Stimulated activated CD4-positive, alpha-beta T cell treated with anti-CD3 and anti-CD28 coated beads, Interleukin-15, amount 100 ng/mL, for 1 hour (primary cell): ENCODE measurements around the gene LSP1.
"Not testable (repeated sequence)": the region's sequence is repeated elsewhere in the genome, so short reads cannot be mapped to it uniquely, and the experiment has no call there.

Experiments used
- DNase-seq, 2 donors: peaks; one replicate each; pipeline ENCODE4 v3.0.0-alpha.2; 2020; ENCODE audit warnings: low read depth in 1 of 2, low spot score in 1 of 2

LSP1 gene

DNA sequence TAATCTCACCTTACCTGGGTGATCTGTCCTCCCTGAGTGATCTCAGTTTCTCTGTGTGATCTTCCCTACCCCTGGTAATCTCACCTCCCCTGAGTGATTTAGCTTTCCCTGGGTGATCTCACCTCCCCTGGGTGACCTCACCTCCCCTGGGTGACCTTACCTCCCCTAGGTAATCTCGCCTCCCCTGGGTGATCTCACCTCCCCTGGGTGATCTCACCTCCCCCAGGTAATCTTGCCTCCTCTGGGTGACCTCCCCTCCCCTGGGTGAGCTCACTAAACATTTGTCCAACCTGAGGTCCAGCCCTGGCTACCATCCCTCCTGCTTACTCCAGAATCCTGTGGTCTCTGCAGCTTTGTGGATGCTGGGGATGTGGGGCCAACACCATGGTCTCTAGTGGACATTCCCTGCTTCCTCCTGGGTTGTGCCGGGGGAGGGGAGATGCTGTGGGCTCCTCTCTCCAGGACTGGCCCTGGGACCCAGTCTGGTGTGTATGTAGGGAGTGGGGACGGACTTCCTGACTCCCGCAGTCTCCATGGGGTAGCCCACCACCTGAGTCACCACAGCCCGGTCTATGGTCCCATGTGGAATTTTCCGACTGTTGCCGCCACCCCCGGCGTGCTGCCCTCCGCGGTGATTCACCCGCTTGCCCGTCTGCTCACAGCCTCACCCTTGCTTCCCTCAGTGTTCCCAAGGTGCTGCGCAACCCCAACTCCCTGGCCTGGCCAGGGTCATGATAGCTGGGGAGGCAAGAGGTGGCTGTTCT lies 9.9 kb downstream of the LSP1 start:
- no peak for DNase-seq

DNA sequence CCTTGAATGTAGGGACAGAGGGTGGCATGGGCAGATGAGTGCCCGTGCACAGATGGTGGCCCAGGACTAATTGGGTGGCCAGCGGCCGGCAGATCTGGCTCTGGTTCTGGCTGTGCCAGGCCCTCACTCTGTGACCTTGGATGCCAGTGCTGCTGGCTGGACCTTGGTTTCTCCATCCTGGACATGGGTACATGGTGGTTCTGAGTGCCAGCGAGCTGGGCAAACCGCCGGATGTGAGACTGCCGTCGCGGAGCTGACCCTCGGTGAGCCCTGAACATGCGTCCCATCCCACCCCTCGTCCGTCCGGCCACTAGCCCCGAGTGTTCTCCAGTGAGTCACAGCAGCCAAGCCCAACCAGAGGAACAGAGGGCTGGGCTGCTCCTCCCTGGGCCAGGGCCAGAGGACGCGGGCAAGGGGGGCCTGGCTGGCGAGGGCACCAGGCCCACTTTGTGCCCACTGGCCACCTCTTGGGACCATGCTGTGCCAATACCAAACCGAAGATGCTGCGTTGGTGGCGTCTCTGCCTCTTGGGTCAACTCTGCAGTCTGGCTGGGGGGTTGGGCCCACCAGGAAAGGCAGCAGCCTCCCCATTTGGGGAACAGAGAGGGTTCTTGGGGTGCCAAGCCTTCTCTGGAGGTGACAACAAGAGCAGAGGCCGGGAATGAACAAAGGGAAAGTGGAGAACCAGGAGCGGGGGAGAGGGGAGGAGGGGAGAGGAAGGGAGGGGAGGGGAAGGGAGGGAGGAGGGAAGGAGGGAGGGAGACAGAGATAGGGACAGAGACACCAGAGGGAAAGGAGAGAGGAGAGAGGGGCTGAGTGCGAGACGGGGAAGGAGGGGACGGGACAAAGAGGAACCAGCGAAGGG lies 10.7 kb downstream of the LSP1 start:
- no peak for DNase-seq

DNA sequence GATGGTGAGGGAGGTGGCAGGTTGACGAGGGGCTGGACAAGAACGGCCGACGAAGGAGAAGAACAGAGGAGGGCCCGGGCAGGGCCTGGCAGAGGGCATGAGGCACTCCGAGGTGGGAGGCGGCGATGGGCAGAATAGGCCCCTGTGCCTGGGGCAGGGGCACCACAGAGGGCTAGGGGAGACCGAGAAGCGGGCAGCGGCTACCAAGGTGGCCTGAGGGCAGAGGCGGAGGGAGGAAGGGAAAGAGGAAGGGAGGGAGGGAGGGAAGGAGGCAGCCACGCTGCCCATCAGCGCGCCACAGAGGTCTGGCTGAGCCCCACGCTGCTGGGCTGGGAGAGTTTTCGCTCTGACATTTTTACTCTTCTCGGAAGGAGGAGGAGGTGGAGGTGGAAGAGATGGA lies 11.3 kb downstream of the LSP1 start:
- no peak for DNase-seq

DNA sequence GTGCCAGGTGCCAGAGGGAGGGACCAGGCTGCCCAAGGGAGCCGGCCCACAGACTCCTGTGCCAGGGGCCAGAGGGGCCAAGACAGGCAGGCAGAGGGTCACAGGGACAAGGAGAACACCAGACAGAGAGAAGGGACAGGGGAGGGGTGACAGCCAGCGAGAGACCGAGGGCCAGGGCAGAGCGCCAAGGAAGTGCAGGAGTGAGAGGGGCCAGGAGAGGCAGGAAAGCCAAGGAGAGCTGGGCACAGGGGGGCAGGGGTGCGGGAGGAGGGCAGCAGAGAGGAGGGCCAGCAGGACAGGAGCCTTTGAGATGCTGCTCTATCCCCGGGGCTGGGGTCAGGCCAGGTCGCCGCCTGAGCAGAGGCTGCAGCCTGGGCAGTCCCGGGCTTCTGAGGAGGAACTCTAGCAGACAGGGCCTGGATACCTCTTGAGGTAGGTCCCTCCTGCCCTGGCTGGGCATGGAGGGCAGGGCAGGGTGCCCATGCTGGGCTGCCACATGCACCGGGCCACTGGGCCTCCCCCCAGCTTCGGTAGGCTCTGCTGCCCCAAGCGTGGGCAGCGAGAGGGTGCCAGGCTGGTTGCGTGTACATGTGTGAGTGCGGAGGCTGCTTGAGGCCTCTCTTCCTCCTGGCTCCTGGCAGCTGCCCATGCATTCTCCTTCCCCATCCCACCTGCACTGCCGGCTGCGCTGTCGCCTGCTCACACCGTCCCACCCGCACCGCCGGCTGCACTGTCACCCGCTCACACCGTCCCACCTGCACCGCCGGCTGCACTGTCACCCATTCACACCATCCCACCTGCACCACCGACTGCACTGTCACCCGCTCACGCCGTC lies 12.2 kb downstream of the LSP1 start:
- no peak for DNase-seq

DNA sequence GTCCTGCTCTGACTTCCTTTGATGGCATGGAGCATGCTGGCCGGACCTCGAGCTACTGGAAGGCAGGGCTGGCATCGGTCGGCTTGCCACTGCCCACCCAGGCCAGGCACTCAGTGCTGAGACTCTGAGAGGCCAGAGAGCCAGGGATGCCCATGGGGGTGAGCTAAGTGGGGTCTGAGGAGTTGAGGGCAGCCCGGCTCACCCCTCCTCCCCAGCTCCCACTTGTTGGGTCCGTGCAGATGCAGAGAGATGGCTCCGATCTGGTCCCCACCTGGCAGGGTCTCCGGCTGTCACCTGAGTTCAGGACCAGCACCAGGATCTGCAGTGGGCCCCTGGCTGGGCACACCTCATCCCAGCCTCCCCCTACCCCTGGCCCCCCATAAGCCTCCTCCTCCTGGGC lies 13.3 kb downstream of the LSP1 start:
- DNase-seq = no peak

DNA sequence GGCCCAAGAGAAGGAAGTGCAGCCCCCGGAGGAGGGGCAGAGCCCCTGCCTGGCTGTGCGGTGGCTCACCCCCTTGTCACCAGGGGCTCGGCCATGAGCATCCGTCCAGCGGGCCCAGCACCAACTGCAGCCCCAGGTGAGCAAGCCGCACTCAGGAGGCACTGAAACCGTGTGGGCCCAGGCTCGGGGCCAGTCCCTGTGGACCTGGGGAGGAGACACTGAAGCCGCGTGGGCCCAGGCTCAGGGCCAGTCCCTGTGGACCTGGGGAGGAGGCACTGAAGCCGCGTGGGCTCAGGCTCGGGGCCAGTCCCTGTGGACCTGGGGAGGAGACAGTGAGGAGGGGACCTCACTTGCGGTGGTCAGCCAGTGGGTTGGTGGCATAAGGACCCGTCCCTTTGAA lies 13.9 kb downstream of the LSP1 start:
- DNase-seq = no peak

DNA sequence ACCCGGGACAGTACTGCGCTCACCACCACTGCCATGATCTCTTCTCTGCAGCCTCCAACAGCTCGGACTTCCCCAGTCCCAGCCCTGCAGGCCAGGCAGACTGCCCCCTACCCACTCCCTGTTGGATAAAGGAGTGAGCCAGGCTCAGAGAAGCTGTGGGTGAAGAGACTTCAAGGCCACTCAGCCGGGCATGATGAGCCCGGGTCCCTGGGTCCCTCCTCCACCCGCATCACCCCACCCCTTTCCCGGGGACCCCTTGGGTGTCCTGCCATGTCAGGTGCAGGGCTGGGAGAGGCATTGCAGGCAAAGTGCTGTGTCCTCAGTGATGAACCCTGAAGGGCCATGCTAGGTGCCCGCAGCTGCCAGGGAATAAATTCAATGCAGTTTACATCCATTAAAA lies 14.5 kb downstream of the LSP1 start:
- no peak for DNase-seq

DNA sequence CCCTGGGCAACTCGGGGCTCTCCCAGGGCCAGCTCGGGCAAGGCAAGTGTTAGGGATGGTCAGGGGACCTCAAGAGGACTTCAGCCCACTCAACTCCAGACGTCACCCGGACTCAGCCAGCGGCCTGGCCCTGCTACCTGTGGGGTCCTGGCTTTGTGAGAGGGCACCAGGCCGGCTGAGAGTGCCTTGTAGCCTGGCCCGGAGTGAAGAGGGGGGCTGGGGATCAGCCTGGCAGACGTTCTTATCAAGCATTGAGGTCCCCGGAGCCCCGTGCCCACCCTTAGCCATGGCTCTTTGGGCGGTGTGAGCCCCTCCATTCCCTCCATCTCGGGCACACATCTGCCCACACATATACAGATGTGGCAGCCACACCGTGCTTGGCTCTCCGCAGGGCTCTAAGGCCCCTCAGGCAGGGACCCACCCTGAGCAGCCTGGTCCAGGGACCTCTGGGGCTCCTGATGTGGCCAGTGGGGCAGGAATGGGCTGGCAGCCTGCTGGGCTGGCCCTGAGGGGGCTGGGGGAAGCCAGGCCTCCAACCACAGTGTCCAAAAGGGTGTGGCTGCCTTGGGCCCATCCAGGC lies 15.3 kb downstream of the LSP1 start:
- DNase-seq = no peak

DNA sequence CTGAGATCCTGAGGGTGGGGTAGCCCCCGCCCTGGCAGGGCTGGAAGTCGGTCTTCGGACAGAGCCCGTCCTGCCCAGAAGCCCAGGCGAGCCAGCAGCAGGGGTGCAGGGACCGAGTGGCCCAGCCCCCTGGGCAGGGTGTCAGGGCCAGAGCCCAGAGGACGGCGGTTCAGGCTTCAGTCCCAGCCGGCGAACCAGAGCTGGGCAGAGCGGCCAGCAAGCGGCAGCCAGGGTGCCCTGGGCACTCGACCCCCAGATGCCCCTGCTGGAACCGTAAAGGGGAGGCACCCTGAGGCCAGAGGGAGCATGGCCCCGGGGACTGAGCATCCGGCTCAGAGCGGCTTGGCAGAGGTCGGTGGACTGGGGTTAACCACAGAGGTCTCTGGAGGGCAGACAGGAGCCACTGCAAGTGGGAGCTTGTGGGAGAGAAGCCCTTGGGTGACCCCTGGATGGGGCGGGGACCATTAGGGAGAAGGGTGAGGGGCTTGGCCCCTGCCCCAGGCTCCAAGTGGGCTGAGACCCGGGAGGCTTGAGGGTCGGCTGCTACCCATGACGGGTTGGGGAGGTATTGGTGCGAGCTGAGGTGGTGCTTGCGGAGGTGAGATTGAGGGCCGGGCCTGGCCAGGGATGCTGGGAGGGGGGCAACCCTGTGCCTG lies 15.9 kb downstream of the LSP1 start:
- DNase-seq = no peak

DNA sequence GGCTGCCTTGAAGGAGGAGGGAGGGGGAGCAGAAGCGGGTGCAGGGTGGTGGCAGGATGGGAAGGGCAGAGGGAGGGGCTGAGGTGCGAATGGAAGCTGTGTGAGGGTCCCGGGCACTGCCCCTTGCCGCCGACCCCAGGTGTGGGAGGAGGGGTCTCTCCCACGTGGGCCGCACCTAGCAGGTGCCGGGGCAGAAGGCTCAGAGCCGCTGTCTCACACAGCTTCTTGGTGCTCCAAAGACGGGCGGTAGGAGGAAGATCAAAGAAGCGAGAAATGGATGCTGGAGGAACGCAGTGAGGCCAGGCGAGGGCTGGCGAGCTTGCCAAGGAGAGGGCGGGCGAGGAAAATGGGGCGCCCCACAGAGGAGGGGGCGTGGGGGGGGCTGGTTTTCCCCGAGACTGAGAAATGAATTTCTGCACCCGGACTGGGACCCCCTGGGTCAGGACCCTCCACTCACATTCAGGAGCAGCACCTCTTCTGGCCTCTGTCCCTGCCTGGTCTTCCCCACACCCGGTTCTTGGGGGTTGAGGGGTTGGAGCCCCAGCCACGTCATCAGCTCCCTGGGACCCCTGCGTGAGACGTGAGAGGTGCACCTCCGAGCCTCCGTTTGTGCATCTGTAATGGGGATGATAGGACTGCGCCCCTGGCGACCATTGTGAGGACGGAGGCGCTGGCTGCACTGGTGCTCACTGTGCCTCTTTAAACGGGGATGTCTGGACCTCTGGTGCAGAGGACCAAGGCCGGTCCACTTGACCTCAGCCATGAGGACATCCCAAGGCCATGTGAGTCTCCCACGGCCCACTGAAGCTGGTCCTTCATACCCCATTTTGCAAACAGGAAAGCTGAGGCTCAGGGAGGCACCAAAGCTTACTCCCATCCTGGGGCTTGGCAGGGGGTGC lies 16.8 kb downstream of the LSP1 start:
- no peak for DNase-seq

DNA sequence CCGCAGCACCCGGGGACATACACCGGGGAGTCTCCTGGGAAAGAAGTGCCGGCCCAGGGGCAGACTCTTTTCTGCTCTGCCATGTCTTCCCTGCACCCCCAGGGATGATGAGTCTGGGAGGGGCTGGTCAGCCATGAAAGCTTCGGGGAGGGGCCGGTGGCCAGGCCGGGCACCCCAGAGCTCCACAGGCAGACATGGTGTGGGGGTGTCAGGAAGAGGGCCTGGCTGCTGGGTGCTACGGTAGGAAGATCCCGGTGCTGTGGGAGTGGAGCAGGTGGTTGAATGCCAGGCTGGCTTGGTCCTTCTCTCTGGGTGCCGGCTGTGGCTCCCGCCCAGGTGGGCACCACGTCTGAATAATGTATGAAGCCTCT lies 17.4 kb downstream of the LSP1 start:
- DNase-seq = no peak

DNA sequence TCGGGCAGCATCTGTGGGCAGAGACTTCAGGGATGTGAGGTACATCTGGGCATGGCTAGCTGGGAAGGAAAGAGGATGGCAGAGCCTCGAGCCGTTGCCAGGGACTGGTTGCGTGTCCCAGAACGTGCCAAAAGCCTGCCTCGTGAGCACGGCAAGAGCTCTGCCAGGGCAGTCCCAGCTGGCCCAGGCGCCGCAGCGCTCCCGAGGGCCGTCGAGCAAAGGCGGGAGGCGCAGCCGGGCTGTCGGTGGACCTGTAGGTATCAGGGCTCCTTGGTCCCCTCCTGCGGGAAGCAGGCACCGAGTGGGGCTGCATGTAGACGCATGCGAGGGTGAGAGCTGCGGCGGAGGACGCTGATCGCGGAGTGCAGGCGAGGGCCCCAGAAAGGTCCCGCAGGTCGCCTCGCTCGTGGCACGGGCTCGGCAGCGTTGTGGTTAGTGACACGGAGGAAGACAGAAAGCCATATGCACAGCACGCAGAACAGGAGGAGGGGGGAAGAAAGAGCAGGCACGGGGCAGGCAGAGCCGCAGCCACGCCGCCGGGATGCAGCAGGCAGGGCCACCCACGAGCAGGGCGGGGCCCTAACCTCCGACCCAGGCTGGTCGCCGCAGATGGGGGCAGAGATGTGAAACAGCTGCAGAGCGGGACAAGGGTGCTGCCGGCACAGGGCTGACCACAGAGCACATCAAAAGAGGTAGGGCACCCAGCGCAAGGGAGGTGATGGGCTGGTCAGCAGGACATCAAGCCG lies 18.0 kb downstream of the LSP1 start:
- no peak for DNase-seq

DNA sequence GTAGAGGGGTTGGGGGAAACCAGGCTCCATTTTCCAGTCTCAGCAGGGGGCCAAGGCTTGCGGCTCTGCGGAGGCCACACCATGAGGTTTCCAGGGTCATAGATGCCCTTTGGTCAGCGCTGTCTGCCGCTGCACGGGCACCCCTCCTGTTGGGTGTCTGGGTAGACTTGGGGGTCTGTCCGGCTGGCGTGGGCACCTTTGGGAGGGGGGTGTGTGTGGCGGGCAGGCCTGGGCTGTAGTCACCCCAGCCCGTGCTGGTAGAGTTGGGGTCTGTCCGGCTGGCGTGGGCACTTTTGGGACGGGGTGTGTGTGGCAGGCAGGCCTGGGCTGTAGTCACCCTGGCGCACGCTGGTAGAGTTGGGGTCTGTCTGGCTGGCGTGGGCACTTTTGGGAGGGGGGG lies 18.6 kb downstream of the LSP1 start:
- DNase-seq = no peak

DNA sequence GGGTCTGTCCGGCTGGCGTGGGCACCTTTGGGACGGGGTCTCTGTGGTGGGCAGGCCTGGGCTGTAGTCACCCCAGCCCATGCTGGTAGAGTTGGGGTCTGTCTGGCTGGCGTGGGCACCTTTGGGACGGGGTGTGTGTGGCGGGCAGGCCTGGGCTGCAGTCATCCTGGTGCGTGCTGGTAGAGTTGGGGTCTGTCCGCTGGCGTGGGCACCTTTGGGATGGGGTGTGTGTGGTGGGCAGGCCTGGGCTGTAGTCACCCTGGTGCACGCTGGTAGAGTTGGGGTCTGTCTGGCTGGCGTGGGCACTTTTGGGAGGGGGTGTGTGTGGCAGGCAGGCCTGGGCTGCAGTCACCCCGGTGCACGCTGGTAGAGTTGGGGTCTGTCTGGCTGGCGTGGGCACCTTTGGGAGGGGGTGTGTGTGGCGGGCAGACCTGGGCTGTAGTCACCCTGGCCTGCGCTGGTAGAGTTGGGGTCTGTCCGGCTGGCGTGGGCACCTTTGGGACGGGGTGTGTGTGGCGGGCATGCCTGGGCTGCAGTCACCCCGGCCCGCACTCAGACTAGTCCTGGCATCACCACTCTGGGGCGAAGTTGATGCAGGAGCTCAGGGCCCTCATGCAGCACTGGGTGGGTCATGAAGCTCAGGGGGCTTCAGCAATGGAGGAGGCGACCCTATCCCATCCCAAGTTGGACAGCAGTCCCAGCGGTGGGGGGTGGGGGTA lies 19.5 kb downstream of the LSP1 start:
- no peak for DNase-seq

DNA sequence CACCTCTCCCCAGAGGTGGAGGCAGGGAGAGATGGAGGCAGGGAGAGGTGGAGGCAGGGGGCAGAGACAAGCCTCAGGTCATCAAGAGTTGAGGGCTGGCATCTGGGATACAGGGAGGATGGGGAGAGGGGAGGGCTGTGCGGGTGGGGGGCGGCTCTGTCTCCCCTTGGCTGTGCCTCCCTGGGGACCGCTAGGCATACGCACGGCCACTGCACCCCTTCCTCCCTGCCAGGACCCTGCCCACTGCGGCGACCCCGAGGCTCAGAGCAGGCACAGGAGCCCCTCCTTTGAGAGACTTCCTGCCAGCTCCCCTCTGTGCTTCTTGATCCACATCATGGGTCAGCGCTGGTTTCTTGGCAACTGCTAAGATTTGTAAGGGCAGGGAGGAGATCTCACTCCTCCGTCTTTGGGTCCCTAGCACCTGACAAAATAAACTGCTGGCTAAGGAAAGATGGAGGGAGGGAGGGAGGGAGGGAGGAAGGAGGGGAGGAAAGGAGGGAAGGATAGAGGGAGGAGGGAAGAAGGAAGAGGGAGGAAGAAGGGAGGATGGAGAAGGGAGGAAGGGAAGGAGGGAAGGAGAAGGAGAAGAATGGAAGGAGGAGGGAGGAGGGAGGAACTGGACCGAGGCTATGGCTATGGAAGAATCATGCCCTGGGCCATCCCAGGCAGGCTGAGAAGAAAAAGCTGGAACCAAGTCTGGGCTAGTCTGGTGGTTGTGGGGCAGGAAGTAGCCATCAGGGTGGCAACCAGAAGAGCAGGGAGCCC lies 20.3 kb downstream of the LSP1 start:
- no peak for DNase-seq

DNA sequence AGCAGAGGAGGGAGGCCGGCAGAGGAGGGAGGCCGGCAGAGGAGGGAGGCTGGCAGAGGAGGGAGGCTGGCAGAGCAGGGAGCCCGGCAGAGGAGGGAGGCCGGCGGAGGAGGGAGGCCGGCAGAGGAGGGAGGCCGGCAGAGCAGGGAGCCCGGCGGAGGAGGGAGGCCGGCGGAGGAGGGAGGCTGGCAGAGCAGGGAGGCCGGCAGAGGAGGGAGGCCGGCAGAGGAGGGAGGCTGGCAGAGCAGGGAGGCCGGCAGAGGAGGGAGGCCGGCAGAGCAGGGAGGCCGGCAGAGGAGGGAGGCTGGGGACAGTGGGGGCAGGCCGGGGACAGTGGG lies 20.9 kb downstream of the LSP1 start:
- DNase-seq = not testable (repeated sequence)

DNA sequence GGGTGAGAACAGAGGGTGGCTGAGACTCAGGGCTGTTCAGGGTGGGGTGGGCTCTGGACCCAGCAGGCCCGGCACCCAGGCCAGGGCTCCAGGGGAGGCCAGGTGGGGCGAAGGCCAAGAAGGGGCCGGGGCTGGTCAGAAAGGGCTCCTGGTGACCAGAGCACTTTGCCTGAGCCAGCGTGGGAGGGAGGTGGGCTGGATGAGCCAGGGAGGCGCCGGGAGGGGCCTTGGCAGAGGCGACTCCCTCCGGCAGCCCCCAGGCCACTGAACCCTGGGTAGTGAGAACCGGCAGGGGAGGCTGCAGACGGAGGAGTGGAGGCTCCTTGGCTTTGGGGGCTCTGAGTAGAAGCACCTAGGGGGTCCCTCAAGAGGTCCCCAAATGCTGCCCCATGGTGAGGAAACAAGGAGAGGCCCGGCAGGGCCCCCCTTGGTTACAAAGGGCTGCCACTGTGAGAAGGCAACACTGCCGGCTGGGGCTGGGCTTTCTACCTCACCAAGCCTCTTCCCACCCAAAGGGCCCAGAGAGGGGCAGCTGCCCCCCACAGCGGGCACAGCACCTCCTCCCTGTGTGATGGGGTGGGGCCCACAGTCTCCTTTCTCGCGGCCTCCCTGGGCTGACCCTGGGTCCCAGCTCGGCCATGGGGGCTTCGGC lies 21.7 kb downstream of the LSP1 start:
- DNase-seq = not testable (repeated sequence)
